T-helper 22 cell (primary cell): ENCODE measurements around the gene SLC44A1.

Experiments used
- DNase-seq: peaks from one replicate; pipeline ENCODE4 v3.0.0-alpha.2; 2020; ENCODE audit warnings: low read depth

SLC44A1 gene

DNA sequence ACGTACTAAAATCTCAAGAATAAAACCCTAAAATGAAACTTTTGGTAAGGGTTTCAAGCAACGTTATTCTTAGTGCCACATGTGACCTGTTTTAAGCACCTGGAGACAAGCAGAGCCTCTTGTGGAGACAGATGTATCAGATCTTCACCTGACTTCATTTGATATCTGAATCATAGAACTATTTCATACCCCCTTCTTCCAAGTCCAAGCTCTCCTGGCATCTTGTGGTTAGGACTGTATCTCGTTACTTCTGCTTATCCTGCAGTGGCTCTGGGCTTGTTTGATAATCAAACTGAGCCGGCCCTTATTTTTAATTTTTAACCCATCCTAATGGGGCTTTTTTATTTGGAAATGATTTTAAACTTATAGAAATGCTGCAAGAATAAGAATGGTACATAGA, 192.3 kb downstream of the SLC44A1 start:
- no peak for DNase-seq

DNA sequence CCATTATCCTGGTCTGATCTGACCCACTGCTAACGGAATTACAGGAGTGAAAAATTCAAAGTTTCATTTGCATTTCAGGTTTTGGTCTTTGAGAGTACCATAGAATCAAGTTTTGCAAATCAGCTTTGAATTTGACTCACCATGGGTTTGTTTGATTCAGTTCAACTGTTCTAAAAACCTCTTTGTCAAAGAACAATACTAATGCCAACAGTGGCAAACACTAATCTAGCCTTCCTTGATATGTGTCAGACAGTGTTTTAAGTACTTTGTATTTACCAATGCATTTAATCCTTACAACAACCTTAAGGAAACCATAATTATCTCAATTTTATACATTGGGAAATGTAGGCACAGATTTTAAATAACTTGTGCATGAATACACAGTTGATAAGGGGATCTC, 193.3 kb downstream of the SLC44A1 start:
- DNase-seq = no peak

DNA sequence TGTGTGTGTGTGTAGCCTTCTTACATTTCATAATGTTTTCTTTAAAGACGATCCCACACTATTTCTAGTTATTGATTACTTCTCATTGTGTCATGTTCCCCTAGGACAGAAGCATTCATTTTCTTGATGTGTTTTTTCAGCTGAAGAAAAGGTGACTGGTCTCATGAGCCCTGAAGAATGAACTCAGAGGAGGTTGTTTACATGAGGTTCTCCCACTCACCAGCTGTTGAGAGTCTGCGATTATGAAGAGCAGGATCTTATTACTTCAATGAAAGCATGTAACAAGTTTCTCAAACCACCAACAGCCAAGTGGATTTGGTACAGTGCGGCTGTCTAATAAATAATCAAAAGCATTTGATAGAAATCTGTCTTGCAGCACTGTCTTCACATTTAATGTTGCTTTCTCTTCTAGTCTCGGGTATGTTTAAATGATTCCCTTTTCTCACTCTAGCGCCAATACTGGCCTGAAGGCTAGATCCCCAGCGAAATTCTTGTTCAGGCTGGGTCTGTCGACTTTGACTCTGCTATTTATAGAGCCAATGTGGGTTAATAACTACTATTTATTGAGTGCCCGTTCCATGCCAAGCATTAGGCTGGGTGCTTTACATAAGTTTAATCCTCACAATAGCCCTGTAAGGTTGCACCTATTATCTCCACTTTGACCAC, 193.8 kb downstream of the SLC44A1 start:
- DNase-seq = no peak

DNA sequence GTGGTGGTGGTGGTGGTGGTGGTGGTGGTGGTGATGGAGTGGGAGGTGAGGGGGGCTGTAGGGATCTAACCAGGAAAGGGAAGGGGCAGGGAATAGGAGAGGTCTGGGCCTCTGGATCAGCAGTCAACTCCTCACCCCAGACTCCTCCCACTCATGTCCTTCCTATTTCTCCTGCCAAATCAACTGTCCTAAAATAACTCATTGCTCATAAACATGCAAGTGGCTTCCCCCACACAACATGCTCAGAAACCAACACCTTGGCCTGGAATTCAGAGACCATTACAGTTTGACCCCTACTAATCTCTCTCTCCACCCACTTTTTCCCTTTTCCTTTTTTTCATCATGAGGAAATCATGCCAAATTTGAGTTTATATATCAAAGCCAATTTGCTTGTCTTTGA, 195.0 kb downstream of the SLC44A1 start:
- DNase-seq = no peak

DNA sequence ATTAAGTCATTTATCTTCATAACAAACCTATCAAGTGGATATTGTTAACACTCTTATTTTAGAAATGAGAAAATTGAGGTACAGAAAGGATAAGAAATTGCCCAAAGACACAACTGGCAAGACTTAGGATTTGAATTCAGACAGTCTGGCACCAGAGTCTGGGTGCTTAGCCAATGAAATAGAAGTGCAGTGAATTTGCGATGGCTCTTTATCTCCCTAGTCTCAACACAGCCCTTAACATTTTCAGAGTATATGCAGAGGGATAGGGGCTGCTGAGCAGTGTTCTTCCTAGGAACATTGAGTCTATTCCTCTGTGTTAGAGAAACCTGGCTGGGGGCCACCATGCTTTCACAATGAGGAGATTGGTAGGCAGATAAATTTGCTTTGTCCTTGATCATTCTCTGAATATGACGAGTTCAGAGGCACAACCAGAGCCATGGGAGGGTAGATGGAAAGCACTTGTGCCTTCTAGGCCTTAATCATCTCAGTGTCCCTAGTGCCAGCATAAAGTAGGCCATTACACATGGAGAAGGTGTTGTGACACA, 197.2 kb downstream of the SLC44A1 start:
- no peak for DNase-seq

DNA sequence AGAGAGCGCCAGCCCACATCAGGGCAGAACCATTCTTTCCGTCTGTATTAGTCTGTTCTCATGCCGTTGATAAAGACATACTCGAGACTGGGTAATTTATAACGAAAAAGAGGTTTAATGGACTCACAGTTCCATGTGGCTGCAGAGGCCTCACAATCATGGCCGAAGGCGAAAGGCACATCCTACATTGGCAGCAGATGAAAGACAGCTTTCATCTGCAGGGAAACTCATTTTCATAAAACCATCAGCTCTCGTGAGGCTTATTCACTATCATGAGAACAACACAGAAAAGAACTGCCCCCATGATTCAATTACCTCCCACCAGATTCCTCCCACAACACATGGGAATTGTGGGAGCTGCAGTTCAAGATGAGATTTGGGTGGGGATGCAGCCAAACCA, 198.7 kb downstream of the SLC44A1 start:
- no peak for DNase-seq

DNA sequence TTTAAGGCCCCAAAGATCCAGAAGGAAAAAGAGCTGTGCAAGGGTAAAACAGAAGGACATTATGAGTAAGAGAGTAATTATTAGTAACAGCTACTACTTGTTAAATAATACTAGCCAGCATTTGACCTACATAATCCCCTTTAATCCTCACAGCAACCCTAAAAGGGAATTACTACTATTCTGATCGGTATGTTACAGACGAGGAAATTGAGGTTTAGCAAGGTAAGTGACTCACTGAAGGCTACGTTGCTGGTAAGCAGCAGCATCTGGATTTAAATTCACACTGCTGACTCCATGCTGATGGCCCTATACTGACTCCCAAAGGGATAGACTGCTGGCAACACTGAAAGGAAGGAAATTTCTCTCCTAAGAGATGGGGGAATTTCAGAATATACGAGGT, 199.7 kb downstream of the SLC44A1 start:
- no peak for DNase-seq

DNA sequence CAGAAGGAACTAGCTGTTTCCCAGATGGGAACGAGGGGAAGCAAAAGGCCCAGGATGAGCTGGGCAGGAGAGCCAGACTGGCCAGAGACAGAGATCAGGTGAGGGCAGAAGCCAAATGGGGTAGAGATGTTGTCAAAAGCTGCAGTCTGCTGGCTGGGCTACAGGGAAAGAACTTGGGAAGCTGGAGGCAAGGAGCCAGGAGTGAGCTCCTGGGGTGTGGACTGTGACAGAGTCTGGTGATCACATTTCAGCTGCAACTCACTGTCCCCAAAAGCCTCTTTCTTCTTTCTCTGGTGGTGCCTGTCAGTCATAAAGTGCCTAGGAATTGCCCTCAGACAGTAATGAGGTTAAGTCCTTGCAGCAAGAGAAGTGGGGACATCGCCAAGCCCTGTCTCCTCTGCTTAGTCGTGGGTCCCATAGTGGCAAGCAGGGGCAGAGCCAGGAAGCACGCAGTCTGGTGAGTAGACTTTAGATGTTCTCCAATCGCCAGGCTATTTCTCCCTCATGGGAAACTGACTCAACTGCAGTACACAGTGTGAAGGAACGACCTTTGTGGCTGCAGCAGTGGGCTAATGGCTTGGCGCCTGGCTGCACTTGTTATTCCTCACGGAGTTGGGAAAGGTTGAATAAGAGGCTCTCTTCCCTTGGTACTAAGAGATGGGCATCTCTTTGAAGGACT, 200.9 kb downstream of the SLC44A1 start:
- no peak for DNase-seq

DNA sequence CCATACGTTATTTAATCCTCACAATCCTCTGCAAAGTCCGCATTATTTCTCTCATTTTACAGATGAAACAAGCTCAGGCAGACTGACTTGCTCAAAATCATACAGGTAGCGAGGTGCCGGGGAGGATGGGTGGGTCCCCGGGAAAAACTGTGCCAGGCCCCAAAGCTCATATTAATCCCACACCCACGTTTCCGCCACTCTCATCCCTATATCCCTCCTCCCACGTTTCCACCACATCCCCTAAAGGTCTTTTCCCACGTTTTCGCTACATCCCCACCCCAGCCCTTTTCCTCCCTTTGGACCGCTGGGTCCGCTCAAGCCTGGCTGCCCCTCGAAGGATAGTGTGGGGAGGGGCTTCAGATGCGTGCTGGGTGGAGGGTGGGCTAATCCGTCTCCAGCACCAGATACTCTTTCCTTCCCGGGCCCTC, 202.9 kb downstream of the SLC44A1 start:
- no peak for DNase-seq

DNA sequence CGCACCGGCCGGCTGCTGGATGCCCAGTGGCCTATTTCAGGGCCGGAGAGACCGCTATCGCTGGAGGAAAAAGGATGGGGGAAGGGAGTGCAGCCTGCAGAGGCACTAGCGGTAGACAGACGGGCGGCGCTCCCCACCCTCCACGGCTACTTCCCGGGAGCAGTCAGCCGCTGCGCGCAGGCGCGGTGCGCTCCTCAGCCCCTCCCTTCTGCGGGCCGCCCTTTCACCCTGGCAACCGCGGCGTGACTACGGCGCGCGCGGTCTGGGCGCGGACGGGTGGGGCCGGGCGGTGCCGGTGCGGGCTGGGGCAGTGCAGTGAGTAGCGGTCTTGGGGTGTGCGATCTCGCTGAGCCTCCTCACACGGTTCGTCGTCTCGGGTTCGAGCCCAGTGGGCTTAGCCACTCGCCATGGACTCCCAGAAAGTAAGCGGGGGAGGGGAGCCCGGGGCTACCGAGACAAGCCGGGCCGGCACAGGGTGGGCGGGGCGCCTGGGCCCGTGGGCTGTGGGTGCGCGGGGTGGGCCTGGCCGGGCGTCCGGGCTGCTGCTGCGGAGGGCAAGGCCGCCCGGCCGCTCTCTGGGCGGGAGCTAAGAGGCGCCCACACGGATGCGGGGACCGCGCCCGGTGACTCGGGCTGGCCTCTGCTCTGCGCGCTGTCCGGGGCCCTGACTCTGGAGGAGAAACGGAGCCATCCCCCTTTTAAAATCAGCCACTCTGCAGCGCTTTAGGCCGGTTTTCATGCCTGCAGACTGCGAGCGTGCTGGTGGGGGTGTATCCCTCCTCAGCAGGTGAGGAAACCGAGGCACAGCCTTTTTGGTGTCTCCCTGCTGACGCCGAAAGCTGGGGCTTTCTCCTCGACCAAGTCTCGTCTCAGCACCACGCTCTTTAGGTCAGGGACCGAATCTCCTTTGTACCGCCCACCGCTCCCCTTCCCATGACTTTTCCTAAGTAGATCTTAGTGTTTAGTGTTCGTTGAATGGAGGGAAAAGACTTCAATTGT, 203.7 kb downstream of the SLC44A1 start, which contains the start of gene FSD1L:
Gene FSD1L, plus strand, starts transcription at position 221 of the 999 bp plus-strand sequence. Its CDS starts 187 bp downstream, at position 408.
- peak; percentile 58 for DNase-seq

DNA sequence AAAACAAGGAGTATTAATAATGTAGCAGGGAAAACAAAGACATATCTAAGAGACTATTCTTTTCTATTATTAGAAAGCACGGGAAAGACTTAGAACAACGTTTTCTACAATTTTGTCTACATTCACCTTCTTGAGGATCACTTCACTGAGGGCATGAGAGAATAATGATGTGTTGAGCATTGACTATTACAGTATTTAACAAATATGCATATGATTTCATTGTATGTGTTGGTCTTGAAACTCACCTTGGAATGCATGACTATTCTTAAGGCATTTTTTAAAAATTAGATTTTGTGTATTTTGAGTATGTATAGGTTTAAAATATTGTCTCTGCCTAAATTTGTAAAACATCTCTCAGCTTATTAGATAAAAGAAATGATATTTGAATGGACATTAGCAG, 204.6 kb downstream of the SLC44A1 start:
- DNase-seq = no peak

DNA sequence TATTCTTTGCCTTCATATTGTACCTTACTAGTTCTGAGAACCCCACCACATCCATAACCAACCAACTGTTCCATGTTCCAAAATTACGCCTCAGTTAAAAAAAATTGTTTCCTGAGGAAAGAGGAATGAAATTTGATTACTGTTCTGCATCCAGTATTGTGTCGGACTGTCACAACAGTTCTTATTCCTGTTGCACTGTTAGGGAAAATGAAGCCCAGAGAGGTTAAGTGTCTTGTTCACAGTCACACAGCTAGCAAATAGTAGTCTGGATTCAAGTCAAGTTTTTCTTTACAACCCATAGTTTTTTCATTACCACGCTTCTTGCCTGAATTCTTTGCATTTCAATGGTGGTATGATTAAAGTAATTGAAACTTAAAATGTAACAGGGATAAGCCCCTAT, 207.7 kb downstream of the SLC44A1 start:
- no peak for DNase-seq

DNA sequence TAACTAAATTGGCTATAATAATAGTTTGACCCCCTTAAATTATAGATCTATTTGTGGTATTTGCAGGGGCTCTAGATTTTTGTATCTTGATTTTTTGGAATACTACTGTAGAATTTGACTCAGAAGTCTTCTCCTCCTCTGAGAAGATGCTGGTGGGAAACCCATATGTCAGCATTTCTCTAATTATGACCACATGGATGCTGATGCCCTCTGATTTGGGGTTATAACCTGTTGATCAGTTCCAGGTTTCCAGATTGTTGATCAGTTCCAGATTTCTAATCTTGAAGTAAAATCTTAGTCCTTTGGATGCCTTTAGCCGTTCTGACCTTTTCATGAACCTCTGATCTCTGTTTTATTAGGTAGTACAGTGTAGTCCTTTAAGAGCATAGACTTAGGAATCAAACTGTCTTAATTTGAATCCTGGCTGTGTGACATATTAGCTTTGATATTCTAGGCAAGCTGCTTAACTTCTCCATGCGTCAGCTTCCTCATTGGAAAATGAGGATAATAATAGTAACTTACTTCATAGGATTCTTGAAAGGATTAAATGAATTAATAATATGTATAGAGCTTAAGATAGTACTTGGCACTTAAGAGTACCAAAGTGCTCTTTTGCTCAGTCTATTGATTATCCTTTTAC, 211.5 kb downstream of the SLC44A1 start:
- DNase-seq = no peak

DNA sequence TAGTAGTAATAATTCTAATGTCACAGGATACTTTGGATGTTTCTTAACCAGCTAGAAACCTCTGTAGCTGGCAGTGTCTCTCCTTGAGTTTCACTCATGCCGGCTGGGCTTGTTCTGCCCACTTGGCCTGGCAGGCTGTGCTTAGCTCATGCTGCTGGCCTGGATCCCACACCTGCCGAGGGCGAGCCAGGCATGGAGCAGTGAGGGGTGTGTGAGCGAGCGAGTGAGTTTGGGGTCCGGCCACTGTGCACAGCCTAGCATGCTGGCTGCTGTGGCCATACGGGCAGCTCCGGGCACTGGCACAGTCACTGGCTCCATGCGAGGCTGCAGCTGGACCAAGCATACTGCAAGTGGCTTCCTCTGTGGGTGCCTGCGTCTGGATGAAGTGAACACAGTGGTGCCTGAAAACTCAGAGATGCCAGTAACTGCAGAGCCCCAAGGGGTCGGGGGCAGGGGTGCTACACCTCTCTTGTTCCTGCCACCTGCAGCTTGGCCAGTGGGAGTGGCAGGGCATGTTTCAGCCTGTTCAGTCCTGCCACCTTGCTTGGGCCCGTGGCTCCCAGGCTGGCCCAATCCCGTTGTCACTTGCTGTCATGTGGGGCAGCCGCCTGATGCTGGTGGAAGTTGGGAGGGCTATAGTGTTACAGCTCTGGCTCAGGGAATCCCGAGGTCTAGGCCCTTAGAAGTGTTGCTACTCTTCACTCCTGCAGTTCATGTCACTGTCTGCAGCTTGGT, 213.3 kb downstream of the SLC44A1 start:
- DNase-seq = no peak

DNA sequence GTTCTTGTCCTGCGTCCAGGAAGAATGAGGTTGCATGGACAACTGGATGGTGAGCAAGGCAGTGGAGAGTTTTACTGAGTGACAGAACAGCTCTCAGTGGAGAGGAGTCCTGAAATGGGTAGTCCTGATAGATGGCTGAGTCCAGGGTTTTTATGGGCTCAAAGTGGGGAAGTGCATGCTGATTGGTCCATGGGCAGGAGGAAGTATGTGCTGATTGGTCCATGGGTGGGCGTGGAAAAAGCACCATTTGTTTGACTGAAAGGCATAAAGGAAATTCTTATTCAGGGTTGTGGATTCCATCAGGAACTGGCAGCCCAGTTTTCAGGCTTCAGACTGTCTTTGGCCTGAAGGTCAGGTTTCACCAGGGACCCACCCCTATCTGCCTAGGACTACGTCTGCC, 214.0 kb downstream of the SLC44A1 start:
- no peak for DNase-seq

DNA sequence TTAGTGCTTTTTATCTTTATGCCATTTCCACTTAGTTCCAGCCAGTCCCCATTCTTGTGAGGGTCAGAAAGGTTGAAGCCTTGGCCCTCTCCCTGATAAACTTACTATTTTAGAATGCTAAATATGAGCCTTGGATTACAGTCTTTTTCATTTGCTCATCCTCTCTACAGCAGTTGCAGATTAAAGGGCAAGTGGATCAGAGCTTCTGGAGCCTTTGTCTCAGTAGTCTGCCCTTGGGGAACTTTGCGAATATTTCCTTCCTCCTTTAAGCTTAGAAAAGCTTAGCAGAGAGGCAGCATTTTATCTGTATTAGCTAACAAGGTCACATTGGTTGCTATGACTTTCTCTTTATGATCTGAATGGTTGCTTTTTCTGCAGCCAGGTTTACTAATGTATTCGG, 214.9 kb downstream of the SLC44A1 start:
- DNase-seq = no peak

DNA sequence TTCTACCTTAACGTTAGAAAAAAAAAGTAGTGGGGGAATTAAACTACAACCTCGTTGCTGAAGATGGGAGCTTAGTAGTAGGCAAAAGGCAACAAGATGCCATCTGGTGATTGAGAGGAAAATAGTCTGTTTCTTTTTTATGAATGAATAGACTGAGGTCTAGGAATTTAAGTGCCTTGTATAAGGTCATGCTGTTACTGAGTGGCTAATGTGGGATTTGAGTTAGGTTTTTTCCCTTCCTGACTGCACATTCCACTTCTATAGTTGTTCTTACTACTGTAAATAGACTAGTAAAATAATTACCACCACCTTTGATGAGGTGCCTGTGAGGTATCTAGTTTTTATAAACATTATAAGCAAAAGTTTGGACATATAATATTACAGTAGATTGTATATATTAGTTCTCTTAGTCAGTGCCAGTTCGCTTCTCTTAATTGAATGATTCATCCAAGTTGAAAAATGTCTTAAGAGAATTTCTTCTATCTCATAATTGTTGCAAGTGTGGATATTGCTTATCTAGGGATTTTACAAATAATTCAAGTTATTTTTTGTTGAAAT, 222.5 kb downstream of the SLC44A1 start:
- no peak for DNase-seq

DNA sequence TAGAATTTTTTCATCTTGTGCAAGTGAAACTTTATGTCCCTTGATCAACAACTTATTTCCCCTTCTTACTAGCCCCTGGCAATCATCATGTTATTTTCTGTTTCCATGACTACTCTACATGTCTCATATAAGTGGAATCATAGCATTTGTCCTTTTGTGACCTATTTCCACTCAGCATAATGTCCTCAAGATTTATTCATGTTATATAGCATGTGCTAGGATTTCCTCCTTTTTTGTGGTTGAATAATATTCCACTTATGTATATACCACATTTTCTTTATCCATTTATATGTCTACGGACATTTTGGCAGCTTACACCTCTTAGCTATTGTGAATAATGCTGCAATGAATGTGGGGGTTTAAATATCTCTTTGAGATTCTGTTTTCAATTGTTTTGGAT, 224.4 kb downstream of the SLC44A1 start:
- no peak for DNase-seq

DNA sequence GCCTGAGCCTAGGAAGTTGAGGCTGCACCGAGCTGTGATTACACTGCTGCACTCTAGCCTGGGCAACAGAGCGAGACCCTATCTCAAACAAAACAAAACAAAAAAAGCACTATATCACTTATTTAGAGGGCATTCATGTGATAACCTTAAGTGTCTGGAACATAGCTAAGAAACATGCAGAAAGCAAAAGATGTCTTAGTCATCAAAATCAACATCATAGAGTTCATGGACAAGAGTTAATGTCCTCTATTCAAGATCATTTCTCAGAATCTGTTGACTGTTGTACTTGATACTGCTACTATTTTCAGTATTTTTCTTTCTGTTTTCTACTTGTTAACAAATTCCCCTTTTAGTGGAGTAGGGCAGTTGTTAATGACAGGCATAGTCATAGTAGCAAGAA, 228.8 kb downstream of the SLC44A1 start:
- DNase-seq = no peak

DNA sequence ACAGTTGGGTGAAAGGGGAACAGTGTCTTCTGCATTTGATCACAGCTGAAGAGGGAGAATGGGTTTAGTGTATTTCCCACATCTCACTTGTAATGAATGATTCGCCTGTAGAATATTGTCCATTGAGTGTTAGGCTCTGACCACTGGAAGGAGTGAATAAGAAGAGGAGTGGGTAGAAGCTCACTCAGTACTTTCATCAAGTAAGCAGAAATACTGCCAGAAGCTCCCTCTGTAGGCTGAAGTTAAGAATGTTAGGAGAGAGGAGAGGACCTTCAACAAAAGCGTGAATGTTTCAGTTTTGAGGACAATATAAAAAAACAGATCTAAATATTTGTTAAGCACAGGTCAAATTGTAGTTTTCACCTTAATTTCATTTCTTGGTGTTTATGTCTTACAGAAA, 230.9 kb downstream of the SLC44A1 start:
- DNase-seq = no peak

DNA sequence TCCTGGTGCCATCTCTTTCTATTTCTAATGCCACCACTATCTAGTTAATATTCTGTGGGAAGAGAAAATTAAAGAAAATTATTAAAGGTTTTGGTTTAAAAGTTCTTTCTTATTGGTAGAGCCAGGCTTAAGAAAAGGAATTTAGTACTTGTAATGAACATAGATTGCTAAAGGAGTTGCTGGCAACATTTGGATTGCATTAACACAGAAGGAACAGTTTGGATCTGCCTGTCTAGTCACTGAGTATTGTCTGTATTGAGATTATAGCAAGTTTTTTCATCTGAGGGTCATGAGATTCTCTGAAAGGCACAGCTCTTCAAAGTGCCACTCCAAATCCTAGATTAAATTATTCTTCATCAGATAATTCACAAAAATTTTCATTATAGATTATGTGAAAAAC, 235.4 kb downstream of the SLC44A1 start:
- DNase-seq = no peak
